GM12874 (cell line): ENCODE data around the gene SARS2.

Source experiments
- TF ChIP-seq, protein P1 (sequence below): IDR thresholded peaks from 2 replicates; pipeline ENCODE4 v1.5.1; 2011; ENCODE audit warnings: low read depth, mild to moderate bottlenecking, control low read depth, low read length, moderate library complexity; ENCODE audit not compliant: insufficient read depth

Gene SARS2

DNA sequence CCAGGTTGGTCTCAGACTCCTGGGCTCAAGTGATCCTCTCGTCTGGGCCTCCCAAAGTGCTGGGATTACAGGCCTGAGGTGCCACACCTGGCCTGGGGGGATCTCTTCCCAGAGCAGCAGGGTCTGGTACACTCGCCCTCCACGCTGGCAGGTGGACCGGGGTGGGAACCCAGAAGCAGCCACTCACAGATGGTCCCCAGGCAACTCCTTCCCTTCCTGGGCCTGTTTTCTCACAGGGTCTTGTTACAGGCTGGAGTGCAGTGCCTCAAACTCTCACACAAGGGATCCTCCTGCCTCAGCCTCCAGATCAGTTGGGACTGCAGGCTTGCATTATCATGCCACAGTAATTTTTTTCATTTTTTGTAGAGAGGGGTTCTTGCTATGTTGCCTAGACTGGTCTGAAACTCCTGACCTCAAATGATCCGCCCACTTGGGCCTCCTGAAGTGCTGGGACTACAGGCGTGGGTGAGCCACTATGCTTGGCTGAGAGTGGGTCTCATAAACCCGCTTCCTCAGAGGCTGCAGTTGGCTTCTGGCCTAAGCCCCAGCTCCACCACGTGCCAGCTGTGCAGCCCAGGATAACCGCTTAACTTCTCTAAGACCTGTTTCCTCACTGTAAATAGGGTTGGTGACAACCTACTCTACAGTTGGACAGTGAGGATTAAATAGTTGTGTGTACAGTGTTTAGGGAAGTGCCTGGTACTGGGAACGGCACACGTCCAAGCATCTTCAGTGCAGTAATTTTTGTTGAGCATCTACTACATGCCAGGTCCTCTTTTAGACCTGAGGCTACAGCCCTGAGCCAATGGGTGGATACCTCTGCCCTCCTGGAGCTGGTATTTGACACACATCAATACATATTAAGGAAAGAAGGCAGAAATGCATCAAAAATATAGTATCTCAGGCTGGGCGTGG lies 17.7 kb downstream of the SARS2 start:
- TF ChIP-seq, protein P1, sequence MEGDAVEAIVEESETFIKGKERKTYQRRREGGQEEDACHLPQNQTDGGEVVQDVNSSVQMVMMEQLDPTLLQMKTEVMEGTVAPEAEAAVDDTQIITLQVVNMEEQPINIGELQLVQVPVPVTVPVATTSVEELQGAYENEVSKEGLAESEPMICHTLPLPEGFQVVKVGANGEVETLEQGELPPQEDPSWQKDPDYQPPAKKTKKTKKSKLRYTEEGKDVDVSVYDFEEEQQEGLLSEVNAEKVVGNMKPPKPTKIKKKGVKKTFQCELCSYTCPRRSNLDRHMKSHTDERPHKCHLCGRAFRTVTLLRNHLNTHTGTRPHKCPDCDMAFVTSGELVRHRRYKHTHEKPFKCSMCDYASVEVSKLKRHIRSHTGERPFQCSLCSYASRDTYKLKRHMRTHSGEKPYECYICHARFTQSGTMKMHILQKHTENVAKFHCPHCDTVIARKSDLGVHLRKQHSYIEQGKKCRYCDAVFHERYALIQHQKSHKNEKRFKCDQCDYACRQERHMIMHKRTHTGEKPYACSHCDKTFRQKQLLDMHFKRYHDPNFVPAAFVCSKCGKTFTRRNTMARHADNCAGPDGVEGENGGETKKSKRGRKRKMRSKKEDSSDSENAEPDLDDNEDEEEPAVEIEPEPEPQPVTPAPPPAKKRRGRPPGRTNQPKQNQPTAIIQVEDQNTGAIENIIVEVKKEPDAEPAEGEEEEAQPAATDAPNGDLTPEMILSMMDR, result no peak

DNA sequence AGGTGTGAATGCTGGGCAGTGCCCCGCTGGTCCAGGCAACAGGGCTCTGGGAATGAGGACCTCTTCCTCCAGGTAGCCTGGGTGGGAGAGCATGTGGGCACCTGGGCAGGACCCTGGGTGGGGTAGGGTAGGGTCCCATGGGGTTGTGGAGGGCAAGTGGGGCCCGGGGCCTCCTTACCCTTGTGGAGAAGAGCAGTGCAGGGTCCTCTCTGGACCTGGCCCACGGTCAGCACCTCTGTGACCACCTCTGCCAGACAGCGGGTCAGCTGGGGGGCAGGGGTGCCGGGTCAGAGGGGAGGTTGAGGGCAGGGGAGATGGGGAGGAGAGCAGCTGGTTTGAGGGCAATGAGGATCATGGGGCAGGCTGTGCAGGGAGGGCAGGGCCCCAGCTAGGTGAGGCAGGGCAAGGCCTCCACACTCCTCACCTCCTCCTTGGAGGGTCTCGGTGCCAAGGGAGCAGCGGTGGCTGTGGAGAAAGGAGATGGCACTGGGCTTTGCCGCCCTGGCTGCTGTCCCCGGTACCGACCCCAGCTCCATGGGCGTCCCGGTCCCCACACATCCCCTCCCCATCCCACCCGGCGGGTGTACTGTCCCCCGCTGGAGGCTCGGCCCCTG lies 19.1 kb downstream of the SARS2 start:
- TF ChIP-seq, protein P1, result no peak

DNA sequence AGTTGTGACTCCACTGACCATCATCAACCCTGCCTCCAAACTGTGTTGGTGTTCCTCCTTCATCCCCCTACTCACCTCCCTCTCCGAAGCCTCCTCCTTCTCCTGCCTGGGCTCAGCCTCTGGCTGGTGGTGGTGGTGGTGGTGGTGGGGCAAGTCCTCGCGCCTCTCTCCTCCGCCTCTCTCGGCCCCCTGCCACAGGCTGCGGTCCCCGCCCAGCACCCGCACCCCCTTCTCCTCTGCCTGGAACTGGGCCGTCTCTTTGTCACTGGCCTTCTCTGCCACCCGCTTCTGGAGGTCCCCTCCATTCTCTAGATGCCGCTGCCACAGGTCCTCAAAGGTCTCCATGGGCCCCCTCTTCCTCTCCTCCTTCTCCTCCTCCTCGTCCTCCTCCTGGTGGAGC lies 20.1 kb downstream of the SARS2 start:
- TF ChIP-seq, protein P1, result no peak

- TF ChIP-seq, protein P1, result no peak
Measured at GRCh38 chr19:38908911-38909310, 21.7 kb downstream of the SARS2 start.

GRCh38 chr19:38907670-38908069 lies 22.9 kb downstream of the SARS2 start:
- TF ChIP-seq, protein P1, result no peak

- TF ChIP-seq, protein P1, result no peak
Measured at GRCh38 chr19:38907227-38907626, 23.3 kb downstream of the SARS2 start.

DNA sequence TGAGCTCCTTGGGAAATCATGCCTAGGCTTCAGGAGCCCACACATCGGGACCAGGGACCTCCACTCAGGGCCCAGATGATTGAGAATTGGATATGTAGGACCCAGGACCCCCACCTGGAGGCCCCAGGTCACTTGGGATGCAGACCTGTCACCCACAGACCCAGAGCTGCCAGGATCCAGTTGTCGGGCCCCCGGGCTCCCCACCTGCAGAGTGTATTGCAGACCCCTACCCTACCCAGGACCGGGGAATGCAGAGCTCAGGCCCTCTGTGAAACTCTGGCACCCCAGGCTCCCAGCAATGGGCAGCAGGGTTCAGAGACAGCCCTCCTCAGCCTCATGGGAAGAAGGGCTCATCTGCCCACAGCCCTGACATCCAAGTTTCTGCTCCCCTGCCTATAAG lies 24.9 kb downstream of the SARS2 start:
- TF ChIP-seq, protein P1, result no peak
